K562 (cell line): ENCODE results near the gene CGGBP1. TPM values are rescaled to one million over a fixed set of nuclear protein-coding genes. Genes with fewer than 3 reads are reported as not detected.

Experiments
- ATAC-seq: fragments of 200-7000 bp; cut with Tn5 transposase; 3 replicates; pipeline ENCODE4 v1.9.1; 2020; ENCODE audit warnings: moderate library complexity
- BruUV-seq: library from RNA; stranded (reverse); fragments of 400-500 nt; replicated peaks from 2 replicates; lab custom pipeline; 2021; lab: Mats Ljungman, UMichigan
- CTCF ChIA-PET: fragments of 300-600 bp; formaldehyde crosslinking; extraction: SDS; loops from one replicate; lab custom pipeline; 2021; ENCODE audit warnings: low intra/inter-chr PET ratio; lab: Yijun Ruan, JAX
- POLR2A ChIA-PET: fragments of 300-600, 350-650 bp; sonication (Branson Sonifier 250); formaldehyde crosslinking; extraction: SDS; loops from one replicate; lab custom pipeline; 2021; ENCODE audit warnings: antibody characterized with exemption, inconsistent platforms; lab: Yijun Ruan, JAX
- DNase-seq, 4 experiments: peaks; one replicate each; pipeline versions ENCODE4 v3.0.0 to v3.0.0-alpha.2; 2011 to 2018; ENCODE audit warnings: low spot score in 3 of 4, mixed read lengths in 3 of 4; ENCODE audit errors: extremely low read depth in 1 of 4
- FAIRE-seq: peaks from 2 replicates; lab custom pipeline; 2011; peaks lifted over from hg19 to GRCh38; lab: Jason Lieb, UNC
- H2AFZ ChIP-seq: 2 replicates; pipeline ENCODE4 v1.6.0; 2011; ENCODE audit warnings: low read depth, low read length, control low read depth, inconsistent platforms
- H3K27ac ChIP-seq: fragments of 200-600 bp; 3 replicates; pipeline ENCODE4 v1.8.0; 2011; ENCODE audit warnings: low read depth, mild to moderate bottlenecking, control low read depth, inconsistent platforms, low read length, moderate library complexity, mixed read lengths; ENCODE audit errors: extremely low read depth
- H3K27me3 ChIP-seq, 2 experiments: fragments of 300-600 bp in 1 of 2; 2 replicates in 1 of 2; 3 replicates in 1 of 2; pipeline versions ENCODE4 v1.6.0 to v1.8.0; 2011; ENCODE audit warnings: inconsistent platforms in 2 of 2, low read length in 2 of 2, mild to moderate bottlenecking in 1 of 2, mixed read lengths in 1 of 2, moderate library complexity in 1 of 2; ENCODE audit not compliant: control insufficient read depth in 2 of 2, insufficient read depth in 2 of 2
- H3K36me3 ChIP-seq: fragments of 300-600 bp; 3 replicates; pipeline ENCODE4 v1.8.0; 2011; ENCODE audit warnings: mild to moderate bottlenecking, low read length, inconsistent platforms; ENCODE audit not compliant: control insufficient read depth, insufficient read depth
- H3K4me1 ChIP-seq, 2 experiments: fragments of 200-600 bp in 1 of 2; replicated peaks in 1 of 2; 2 replicates in 1 of 2; 3 replicates in 1 of 2; pipeline versions ENCODE4 v1.5.1 to v1.8.0; 2011; ENCODE audit warnings: inconsistent platforms in 2 of 2, low read length in 2 of 2, mild to moderate bottlenecking in 1 of 2, mixed read lengths in 1 of 2, moderate library complexity in 1 of 2; ENCODE audit not compliant: control insufficient read depth in 2 of 2, insufficient read depth in 2 of 2
- H3K4me2 ChIP-seq: 2 replicates; pipeline ENCODE4 v1.6.1; 2011; ENCODE audit warnings: low read length, control low read depth, inconsistent platforms, mixed read lengths; ENCODE audit not compliant: insufficient read depth
- H3K4me3 ChIP-seq: fragments of 200-600 bp; sonication (generic), shearing (Covaris generic); 2 replicates; pipeline ENCODE4 v1.5.1; 2016; ENCODE audit warnings: control low read depth, inconsistent platforms
- H3K79me2 ChIP-seq: fragments of 200-600 bp; 3 replicates; pipeline ENCODE4 v1.8.0; 2011; ENCODE audit warnings: low read length, inconsistent platforms; ENCODE audit not compliant: control insufficient read depth, insufficient read depth
- H3K9ac ChIP-seq, 2 experiments: 2 replicates each; pipeline versions ENCODE4 v1.6.0 to v1.6.1; 2011; ENCODE audit warnings: low read depth in 2 of 2, low read length in 2 of 2, control low read depth in 1 of 2, inconsistent platforms in 1 of 2, mild to moderate bottlenecking in 1 of 2, mixed read lengths in 1 of 2; ENCODE audit not compliant: insufficient read depth in 1 of 2
- H3K9me1 ChIP-seq: one replicate; pipeline ENCODE4 v1.6.0; 2011; ENCODE audit warnings: inconsistent platforms, mild to moderate bottlenecking, low read length, moderate library complexity; ENCODE audit not compliant: control insufficient read depth, insufficient read depth
- H3K9me3 ChIP-seq: replicated peaks from 2 replicates; pipeline ENCODE4 v1.5.1; 2011; ENCODE audit warnings: low read depth, low read length, inconsistent platforms; ENCODE audit not compliant: control insufficient read depth, insufficient read depth
- H4K20me1 ChIP-seq: replicated peaks from 2 replicates; pipeline ENCODE4 v1.6.1; 2011; ENCODE audit warnings: low read length, inconsistent platforms, mixed read lengths; ENCODE audit not compliant: control insufficient read depth, insufficient read depth
- ASH1L ChIP-seq: fragments of 450-650 bp; IDR thresholded peaks from 2 replicates; pipeline ENCODE4 v1.6.1; 2018; ENCODE audit warnings: borderline replicate concordance, mild to moderate bottlenecking, low read depth; ENCODE audit not compliant: partially characterized antibody
- DNMT1 ChIP-seq: fragments of 450-650 bp; IDR thresholded peaks from 2 replicates; pipeline ENCODE4 v1.6.1; 2016; ENCODE audit warnings: antibody characterized with exemption, mild to moderate bottlenecking
- FOXA3 ChIP-seq, 2 experiments: fragments of 450-650 bp in 1 of 2; sonication (generic) in 1 of 2; formaldehyde crosslinking; IDR thresholded peaks in 1 of 2; conservative IDR thresholded peaks in 1 of 2; 2 replicates each; pipeline versions ENCODE4 v1.4.0 to v1.8.0; 2020 to 2022; ENCODE audit warnings: mild to moderate bottlenecking in 2 of 2, missing genetic modification reagents in 1 of 2
- HNRNPL ChIP-seq: fragments of 200-400 bp; formaldehyde crosslinking; IDR thresholded peaks from 2 replicates; pipeline ENCODE4 v1.6.1; 2017; ENCODE audit warnings: low read depth, mild to moderate bottlenecking, low read length
- MAX ChIP-seq: sonication (generic); formaldehyde crosslinking; IDR thresholded peaks from 2 replicates; pipeline ENCODE4 v1.9.0; 2022; ENCODE audit warnings: mild to moderate bottlenecking, missing genetic modification reagents
- NCOR1 ChIP-seq: fragments of 450-650 bp; IDR thresholded peaks from 2 replicates; pipeline ENCODE4 v1.6.1; 2016; ENCODE audit warnings: mild to moderate bottlenecking, moderate library complexity
- PBX2 ChIP-seq, 2 experiments: IDR thresholded peaks in 1 of 2; conservative IDR thresholded peaks in 1 of 2; 2 replicates each; pipeline ENCODE4 v1.6.1; 2016; ENCODE audit warnings: low read depth in 2 of 2, mild to moderate bottlenecking in 1 of 2, missing compliant biosample characterization in 1 of 2, missing genetic modification characterization in 1 of 2, moderate library complexity in 1 of 2
- POLR3G ChIP-seq: IDR thresholded peaks from 2 replicates; pipeline ENCODE4 v1.6.1; 2011; ENCODE audit not compliant: insufficient read length, insufficient replicate concordance; ENCODE audit errors: extremely low read depth
- SP1 ChIP-seq: sonication (generic); formaldehyde crosslinking; IDR thresholded peaks from 2 replicates; pipeline ENCODE4 v1.8.1; 2022; ENCODE audit warnings: mild to moderate bottlenecking, missing genetic modification reagents
- THAP7 ChIP-seq: fragments of 250-450 bp; sonication (Bioruptor Pico); IDR thresholded peaks from 2 replicates; pipeline ENCODE4 v1.5.0; 2021
- ZBTB17 ChIP-seq: fragments of 450-650 bp; formaldehyde crosslinking; IDR thresholded peaks from 2 replicates; pipeline ENCODE4 v1.4.0; 2020; ENCODE audit warnings: mild to moderate bottlenecking
- ZNF232 ChIP-seq: sonication (generic); formaldehyde crosslinking; IDR thresholded peaks from 2 replicates; pipeline ENCODE4 v1.8.0; 2022; ENCODE audit warnings: mild to moderate bottlenecking, missing genetic modification reagents
- ZNF384 ChIP-seq: IDR thresholded peaks from 2 replicates; pipeline ENCODE4 v1.6.1; 2012; ENCODE audit warnings: low read depth, low read length, improper control_type of control experiment
- ZNF668 ChIP-seq: fragments of 250-450 bp; sonication (Bioruptor Pico); IDR thresholded peaks from 2 replicates; pipeline ENCODE4 v1.8.0; 2022; ENCODE audit warnings: mild to moderate bottlenecking, inconsistent platforms
- WGBS: fragments of 100-300 bp; shearing (Covaris generic); methylation state at CpG from one replicate; pipeline ENCODE4 v1.1.6; 2016; ENCODE audit warnings: low coverage, mixed read lengths; ENCODE audit not compliant: insufficient coverage; ENCODE audit errors: missing lambda C conversion rate; 5-methylcytosine and 5-hydroxymethylcytosine counted together
- in situ Hi-C: fragments of 300-500 bp; cut with MboI; formaldehyde crosslinking; loops from 4 replicates; pipeline ENCODE4 v1.15.0; 2018; ENCODE audit warnings: inconsistent platforms, mixed read lengths
- intact Hi-C: fragments of 100-400 bp; cut with micrococcal nuclease; formaldehyde crosslinking; loops from 2 replicates; pipeline ENCODE4 v1.14.2; 2022
- polyA plus RNA-seq, 8 experiments: library from polyadenylated mRNA; depleted of rRNA in 4 of 8; stranded (reverse) in 5 of 8; unstranded in 3 of 8; fragments of >200 nt; fragmentation: Nextera tagmentation in 2 of 8; fragmentation: Illumina TruSeq in 1 of 8; extraction: Ambion mirVana in 2 of 8; extraction: Trizol in 1 of 8; gene quantifications; 2 replicates each; pipeline versions ENCODE4 v1.2.1 to v1.2.3, GENCODE V29; 2011 to 2014; ENCODE audit warnings: inconsistent platforms in 1 of 8, missing spikeins in 1 of 8
- total RNA-seq, 7 experiments: library from RNA; depleted of rRNA in 6 of 7; stranded (reverse); fragments of >200 nt in 6 of 7; fragmentation: Illumina TruSeq in 2 of 7; extraction: Trizol in 2 of 7; gene quantifications; 2 replicates each; pipeline versions ENCODE4 v1.2.1 to v1.2.3, GENCODE V29; 2011 to 2021; ENCODE audit warnings: low replicate concordance in 1 of 7
- TF ChIP-seq, protein P1 (sequence below): IDR thresholded peaks from 2 replicates; pipeline ENCODE4 v1.6.1; 2011; ENCODE audit not compliant: insufficient read length; ENCODE audit errors: extremely low read depth

CGGBP1 gene
- total and polyA plus RNA-seq, 9 of the 15 experiments (the other 6 are each of a cell fraction or from before 2014, with no cell fraction given), result 14.4 to 47.8 (median 37.8) TPM

DNA sequence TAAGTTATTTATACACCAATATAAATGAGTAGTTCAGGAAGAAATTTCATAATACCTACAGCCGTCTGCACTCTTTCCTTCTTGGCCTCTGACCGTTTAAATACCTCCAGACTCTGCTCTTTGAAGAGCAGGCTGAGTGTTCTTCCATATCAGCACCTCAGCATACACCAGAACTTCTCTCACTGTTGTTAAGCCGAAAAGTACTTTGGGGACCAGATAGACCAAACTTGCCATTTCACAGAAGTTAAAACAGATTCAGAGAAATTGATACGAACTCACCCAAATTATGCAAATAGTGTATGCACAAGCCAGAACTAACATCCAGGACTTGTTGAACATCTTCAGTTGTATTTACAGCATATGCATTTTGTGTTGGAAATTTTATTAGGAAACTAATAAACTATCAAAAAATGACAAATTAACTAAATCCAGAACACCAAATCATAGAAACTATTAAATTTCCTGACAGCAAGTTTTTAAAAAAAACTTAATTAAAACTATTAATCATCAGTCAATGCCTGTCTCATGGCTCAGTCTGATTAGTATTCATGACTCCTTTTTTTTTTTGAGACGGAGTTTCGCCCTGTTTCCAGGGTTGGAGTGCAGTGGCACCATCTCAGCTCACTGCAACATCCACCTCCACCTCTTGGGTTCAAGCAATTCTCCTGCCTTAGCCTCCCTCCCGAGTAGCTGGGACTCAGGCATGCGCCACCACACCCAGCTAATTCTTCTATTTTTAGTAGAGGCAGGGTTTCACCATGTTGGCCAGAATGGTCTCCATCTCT, 24.1 kb downstream of the CGGBP1 start:
- Histone ChIP-seq H3K27ac (peak overlapping the region; percentile 59; the same call in 2 of the 3 replicates), H3K9me1 (no peaks in the 10 kb centered on the region), H3K9ac (peak overlapping the region in 1 of 2 experiments; percentile 24; a peak in 1 of 4 replicates), H3K27me3 (no peaks in the 10 kb centered on the region), H3K4me3 (no peak overlapping the region), H3K9me3 (0 out of 2 replicates have a peak, but pooled peaks cover 1% of the 10 kb centered on the region), H3K36me3 (no peaks in the 10 kb centered on the region), H3K4me2 (peak overlapping the region; percentile 65), H4K20me1 (no peaks in the 10 kb centered on the region), H3K79me2 (no peaks in the 10 kb centered on the region), H3K4me1 (peaks cover 7 to 8% of the 10 kb centered on the region in 2 experiments; a peak in 4 of 5 replicates), H2AFZ (peak overlapping the region; percentile 45)
- POLR2A ChIA-PET, result interaction anchor here (1.3 kb wide), 1 partner anchor 24 kb away, joined by 4 read pairs; the partner anchor contains the start of genes CGGBP1 and ZNF654
- intact Hi-C loops, result loop anchor here (2.0 kb wide), 1 partner anchor 24 kb away; the partner anchor contains the start of genes CGGBP1 and ZNF654
- CTCF ChIA-PET, result no interaction called here
- peak; percentile 10 to 80 (median 38) for DNase-seq
- BruUV-seq, result no TSS peak
- peak; percentile 90 for ATAC-seq
- in situ Hi-C loops, result no loop called here
- 2% methylated on average over 8 of the region's 8 CpGs for WGBS
- peak; percentile 94 for FAIRE-seq
- no peak for TF ChIP-seq ZNF668 (CRISPR knock-in tag)
- no peak for TF ChIP-seq SP1 (CRISPR knock-in tag)
- TF ChIP-seq THAP7 (CRISPR knock-in tag), result no peak
- TF ChIP-seq DNMT1, result no peak
- no peak for TF ChIP-seq ZBTB17 (CRISPR knock-in tag)
- TF ChIP-seq ASH1L, result no peak
- TF ChIP-seq MAX, result no peak
- no peak for TF ChIP-seq HNRNPL
- no peak for TF ChIP-seq PBX2 (CRISPR knock-in tag; IDR thresholded peaks at IDR 0.05; ENCODE audit: low read depth)
- TF ChIP-seq PBX2 (tag; conservative IDR thresholded peaks at IDR 0.05; ENCODE audit: low read depth), result peak; percentile 65
- peak; percentile 53; the same call in 1 of the 2 replicates for TF ChIP-seq ZNF384
- peak; percentile 61 for TF ChIP-seq NCOR1
- TF ChIP-seq POLR3G, result no peak
- TF ChIP-seq ZNF232 (CRISPR knock-in tag), result no peak
- TF ChIP-seq, protein P1, sequence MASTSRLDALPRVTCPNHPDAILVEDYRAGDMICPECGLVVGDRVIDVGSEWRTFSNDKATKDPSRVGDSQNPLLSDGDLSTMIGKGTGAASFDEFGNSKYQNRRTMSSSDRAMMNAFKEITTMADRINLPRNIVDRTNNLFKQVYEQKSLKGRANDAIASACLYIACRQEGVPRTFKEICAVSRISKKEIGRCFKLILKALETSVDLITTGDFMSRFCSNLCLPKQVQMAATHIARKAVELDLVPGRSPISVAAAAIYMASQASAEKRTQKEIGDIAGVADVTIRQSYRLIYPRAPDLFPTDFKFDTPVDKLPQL, result no peak
- no peak for TF ChIP-seq FOXA3 (CRISPR knock-in tag; conservative IDR thresholded peaks at IDR 0.05 in 1 of 2, IDR thresholded peaks at IDR 0.05 in 1 of 2)
